Fibroblast of villous mesenchyme (primary cell): Measurements from ENCODE around the gene ABHD17C. TPM values are rescaled to one million over a fixed set of nuclear protein-coding genes. Genes with fewer than 3 reads are reported as not detected.

Source experiments
- DNase-seq: peaks from one replicate; pipeline ENCODE4 v3.0.0-alpha.2; 2010; ENCODE audit warnings: low read depth
- H3K4me3 ChIP-seq: 2 replicates; pipeline ENCODE4 v1.5.1; 2011; ENCODE audit warnings: low read depth, mild to moderate bottlenecking, low read length
- CTCF ChIP-seq: IDR thresholded peaks from 2 replicates; pipeline ENCODE4 v1.5.1; 2012; ENCODE audit warnings: low read depth, mild to moderate bottlenecking, low read length; ENCODE audit not compliant: insufficient read depth
- small RNA-seq: library from RNA; depleted of rRNA; stranded (forward); fragments of <200 nt; gene quantifications from one replicate; pipeline ENCODE3, GENCODE V24; 2012
- total RNA-seq: library from RNA; depleted of rRNA; stranded (reverse); fragments of >200 nt; gene quantifications from 2 replicates; pipeline ENCODE4 v1.2.3, GENCODE V29; 2012

The ABHD17C gene
- total RNA-seq, 1 donor: 12.1 TPM

GRCh38 chr15:80798911-80799310, 103.8 kb downstream of the ABHD17C start:
- TF ChIP-seq CTCF: no peak
- H3K4me3 ChIP-seq: no peak overlapping the region
- no peak for DNase-seq

GRCh38 chr15:80800067-80800466, 105.0 kb downstream of the ABHD17C start:
- H3K4me3 ChIP-seq: no peak overlapping the region
- TF ChIP-seq CTCF: no peak
- DNase-seq: no peak

- DNase-seq: no peak
Observed at GRCh38 chr15:80801891-80802680, 107.0 kb downstream of the ABHD17C start.

GRCh38 chr15:80803580-80804525, 108.7 kb downstream of the ABHD17C start:
- H3K4me3 ChIP-seq: no peak overlapping the region
- DNase-seq: no peak
- no peak for TF ChIP-seq CTCF

More at GRCh38 chr15:80801891-80802680, 107.0 kb downstream of the ABHD17C start:
- no peak overlapping the region for H3K4me3 ChIP-seq
- TF ChIP-seq CTCF: no peak

GRCh38 chr15:80804970-80805495, 109.9 kb downstream of the ABHD17C start:
- no peak for DNase-seq
- TF ChIP-seq CTCF: no peak
- no peak overlapping the region for H3K4me3 ChIP-seq

Small RNA genes lying within 50 kb of the gene (small RNA-seq; reads per million reads assigned to genes)
- gene RNU6-380P: not detected

Other genes starting within 250 kb of the ABHD17C start
- 131 TPM in 2 replicates for gene CEMIP, start 84.1 kb downstream of the ABHD17C start, total RNA-seq